ENCODE data around the gene FXR1. TPM values are rescaled to one million over a fixed set of nuclear protein-coding genes. Genes with fewer than 3 reads are reported as not detected.
"Not testable (repeated sequence)": the region's sequence is repeated elsewhere in the genome, so short reads cannot be mapped to it uniquely, and the experiment has no call there.

Gene FXR1
- total RNA-seq, 1 experiment from 2014 or later = 215 TPM

- no peak overlapping the region for H3K4me3 ChIP-seq (replicated peaks in 1 of 2; ENCODE audit: low read depth in 1 of 2, low read length in 2 of 2)
- BruUV-seq (replicated peaks) = no TSS peak
- no peaks in the 10 kb centered on the region for H3K9me3 ChIP-seq (ENCODE audit: control insufficient read depth in 1 of 2, insufficient read depth in 1 of 2, low read depth in 1 of 2, low read length in 2 of 2)
- H2AFZ ChIP-seq (ENCODE audit: low read depth, low read length, poor library complexity, severe bottlenecking) = no peak overlapping the region
- ChIA-PET POLR2A (no interaction called here), RAD21 (ENCODE audit: low non-redundant PET in 1 of 2, low total read pairs in 2 of 2, uncharacterized antibody in 2 of 2, unreplicated experiment in 2 of 2) (no interaction called here), CTCF (no interaction called here)
- H3K79me2 ChIP-seq (ENCODE audit: insufficient read depth, low read length) = peaks cover 8% of the 10 kb centered on the region
- no peak overlapping the region for H3K9ac ChIP-seq (ENCODE audit: low read length)
- ATAC-seq (no peak), DNase-seq (ENCODE audit: low read depth, low spot score) (no peak)
- H3K27me3 ChIP-seq (ENCODE audit: insufficient read depth, low read length) = no peaks in the 10 kb centered on the region
- H3K4me2 ChIP-seq (ENCODE audit: low read length) = no peak overlapping the region
- peaks cover 5% of the 10 kb centered on the region; the same call in 1 of the 2 replicates for H4K20me1 ChIP-seq (ENCODE audit: insufficient read depth)
- no peaks in the 10 kb centered on the region for H3K4me1 ChIP-seq (ENCODE audit: control insufficient read depth in 1 of 2, insufficient read depth in 2 of 2, low read length in 2 of 2)
- H3K27ac ChIP-seq (ENCODE audit: low read depth, low read length) = no peak overlapping the region
- no peaks in the 10 kb centered on the region for H3K9me2 ChIP-seq (ENCODE audit: insufficient read depth)
- 0 out of 4 replicates have a peak, but pooled peaks cover 4 to 7% of the 10 kb centered on the region in 2 experiments for H3K36me3 ChIP-seq (ENCODE audit: control insufficient read depth in 1 of 2, insufficient read depth in 2 of 2, low read length in 2 of 2)
- intact Hi-C loops (cut with micrococcal nuclease) = no loop called here
- TF ChIP-seq, protein P1, sequence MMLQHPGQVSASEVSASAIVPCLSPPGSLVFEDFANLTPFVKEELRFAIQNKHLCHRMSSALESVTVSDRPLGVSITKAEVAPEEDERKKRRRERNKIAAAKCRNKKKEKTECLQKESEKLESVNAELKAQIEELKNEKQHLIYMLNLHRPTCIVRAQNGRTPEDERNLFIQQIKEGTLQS (IDR thresholded peaks at IDR 0.05) = no peak
- no peak for TF ChIP-seq SRF (IDR thresholded peaks at IDR 0.05; ENCODE audit: low read depth)
- no peak for TF ChIP-seq EZH2 (IDR thresholded peaks at IDR 0.05)
- no peak; the same call in 1 of the 2 replicates for TF ChIP-seq POLR2AphosphoS5 (IDR thresholded peaks at IDR 0.05; ENCODE audit: low read depth, low read length)
- TF ChIP-seq CTCF (IDR thresholded peaks at IDR 0.05 in 2 of 3, conservative IDR thresholded peaks at IDR 0.05 in 1 of 3; ENCODE audit: borderline replicate concordance in 1 of 3, insufficient read depth in 1 of 3, low read depth in 2 of 3, low read length in 2 of 3) = no peak
- TF ChIP-seq CBX3 (IDR thresholded peaks at IDR 0.05; ENCODE audit: low read depth) = no peak
- TF ChIP-seq SP1 (IDR thresholded peaks at IDR 0.05; ENCODE audit: low read depth) = no peak
- TF ChIP-seq POLR2A (IDR thresholded peaks at IDR 0.05; ENCODE audit: borderline replicate concordance, extremely low read depth, insufficient read depth, insufficient read length) = no peak
These were observed 70.7 kb downstream of the FXR1 start for GRCh38 chr3:180983136-180983535.

GRCh38 chr3:180986366-180986765 lies 73.9 kb downstream of the FXR1 start:
- POLR2A ChIA-PET; CTCF ChIA-PET; BruUV-seq (replicated peaks): not testable (repeated sequence)

More at GRCh38 chr3:180986366-180986765, 73.9 kb downstream of the FXR1 start:
- H3K79me2 ChIP-seq (ENCODE audit: insufficient read depth, low read length) = peaks cover 13% of the 10 kb centered on the region
- RAD21 ChIA-PET (ENCODE audit: low non-redundant PET in 1 of 2, low total read pairs in 2 of 2, uncharacterized antibody in 2 of 2, unreplicated experiment in 2 of 2) = interaction anchor here in 1 of 2 experiments (0.6 kb wide), 1 partner anchor 176 kb away, joined by 3 read pairs; no protein-coding TSS in a partner anchor
- H3K27me3 ChIP-seq (ENCODE audit: insufficient read depth, low read length); H3K9me2 ChIP-seq (ENCODE audit: insufficient read depth); H3K27ac ChIP-seq (ENCODE audit: low read depth, low read length); H4K20me1 ChIP-seq (ENCODE audit: insufficient read depth); H3K4me3 ChIP-seq (replicated peaks in 1 of 2; ENCODE audit: low read depth in 1 of 2, low read length in 2 of 2); H2AFZ ChIP-seq (ENCODE audit: low read depth, low read length, poor library complexity, severe bottlenecking); intact Hi-C loops (cut with micrococcal nuclease); ATAC-seq; H3K9ac ChIP-seq (ENCODE audit: low read length); H3K4me1 ChIP-seq (ENCODE audit: control insufficient read depth in 1 of 2, insufficient read depth in 2 of 2, low read length in 2 of 2); DNase-seq (ENCODE audit: low read depth, low spot score); H3K4me2 ChIP-seq (ENCODE audit: low read length); H3K9me3 ChIP-seq (ENCODE audit: control insufficient read depth in 1 of 2, insufficient read depth in 1 of 2, low read depth in 1 of 2, low read length in 2 of 2); H3K36me3 ChIP-seq (ENCODE audit: control insufficient read depth in 1 of 2, insufficient read depth in 2 of 2, low read length in 2 of 2): not testable (repeated sequence)

Measured in HCT116 (cell line).